PC-9 (cell line): ENCODE data around the gene FUT8. TPM values are rescaled to one million over a fixed set of nuclear protein-coding genes. Genes with fewer than 3 reads are reported as not detected.
A peak's percentile ranks its signal among the peaks of the same experiment; 100 is the strongest.
"Not testable (repeated sequence)": the region's sequence is repeated elsewhere in the genome, so short reads cannot be mapped to it uniquely, and the experiment has no call there.

Experiments
- BruUV-seq: library from RNA; stranded (reverse); fragments of 400-500 nt; replicated peaks from 2 replicates; lab custom pipeline; 2021; lab: Mats Ljungman, UMichigan
- CTCF ChIA-PET: fragments of 300-600 bp; sonication (Branson Sonifier 250); formaldehyde crosslinking; loops from one replicate; lab custom pipeline; 2022; ENCODE audit warnings: antibody characterized with exemption; lab: Charles Lee
- POLR2A ChIA-PET: fragments of 300-600 bp; sonication (Branson Sonifier 250); formaldehyde crosslinking; loops from one replicate; lab custom pipeline; 2022; ENCODE audit warnings: antibody characterized with exemption; ENCODE audit not compliant: unreplicated experiment; lab: Charles Lee
- DNase-seq, 2 experiments: peaks; one replicate each; pipeline versions ENCODE4 v3.0.0 to v3.0.0-alpha.2; 2015 to 2022; ENCODE audit warnings: mixed read lengths in 1 of 2
- H2AFZ ChIP-seq: fragments of 200-600 bp; sonication (generic); 2 replicates; pipeline ENCODE4 v1.8.1; 2017; ENCODE audit warnings: antibody characterized with exemption
- H3F3A ChIP-seq: fragments of 200-600 bp; sonication (generic); 2 replicates; pipeline ENCODE4 v1.8.1; 2017; ENCODE audit warnings: antibody characterized with exemption, mild to moderate bottlenecking, low read depth; ENCODE audit not compliant: insufficient read depth
- H3K27ac ChIP-seq: fragments of 200-600 bp; sonication (generic); 2 replicates; pipeline ENCODE4 v1.6.1; 2016; ENCODE audit warnings: mixed run types
- H3K27me3 ChIP-seq: fragments of 200-600 bp; sonication (generic); 2 replicates; pipeline ENCODE4 v1.6.1; 2016; ENCODE audit warnings: low read depth, mixed run types; ENCODE audit not compliant: insufficient read depth
- H3K36me3 ChIP-seq: fragments of 200-600 bp; sonication (generic); 2 replicates; pipeline ENCODE4 v1.6.1; 2016; ENCODE audit warnings: low read depth, mixed run types
- H3K4me1 ChIP-seq: fragments of 200-600 bp; sonication (generic); replicated peaks from 2 replicates; pipeline ENCODE4 v1.6.1; 2016; ENCODE audit warnings: mixed run types; ENCODE audit not compliant: insufficient read depth
- H3K4me2 ChIP-seq: fragments of 200-600 bp; sonication (generic); 2 replicates; pipeline ENCODE4 v1.6.1; 2017; ENCODE audit warnings: mixed run types
- H3K4me3 ChIP-seq: fragments of 200-600 bp; sonication (generic); 2 replicates; pipeline ENCODE4 v1.6.1; 2016; ENCODE audit warnings: mixed run types
- H3K79me2 ChIP-seq: fragments of 200-600 bp; sonication (generic); 2 replicates; pipeline ENCODE4 v1.6.1; 2017; ENCODE audit warnings: low read depth, mixed run types
- H3K9me2 ChIP-seq: fragments of 200-600 bp; sonication (generic); 2 replicates; pipeline ENCODE4 v1.8.1; 2017; ENCODE audit warnings: mild to moderate bottlenecking; ENCODE audit not compliant: insufficient read depth
- H3K9me3 ChIP-seq: fragments of 200-600 bp; sonication (generic); 2 replicates; pipeline ENCODE4 v1.8.1; 2016; ENCODE audit warnings: low read depth; ENCODE audit not compliant: insufficient read depth
- H4K20me1 ChIP-seq: fragments of 200-600 bp; sonication (generic); 2 replicates; pipeline ENCODE4 v1.8.1; 2017; ENCODE audit not compliant: insufficient read depth
- EZH2 ChIP-seq: fragments of 200-600 bp; sonication (generic); IDR thresholded peaks from 2 replicates; pipeline ENCODE4 v1.8.0; 2017; ENCODE audit warnings: antibody characterized with exemption, low read depth
- intact Hi-C: fragments of 100-400 bp; cut with micrococcal nuclease; formaldehyde crosslinking; loops from one replicate; pipeline ENCODE4 v1.10.0; 2022; ENCODE audit not compliant: unreplicated experiment
- total RNA-seq: library from RNA; stranded (reverse); gene quantifications from 2 replicates; pipeline ENCODE4 v1.2.3, GENCODE V29; 2021
- TF ChIP-seq, protein P1 (sequence below): fragments of 200-600 bp; sonication (generic); conservative IDR thresholded peaks from 2 replicates; pipeline ENCODE4 v1.6.1; 2017; ENCODE audit warnings: mixed run types, antibody characterized with exemption, mild to moderate bottlenecking, moderate library complexity

The FUT8 gene
- total RNA-seq, 1 experiment from 2014 or later = 134 TPM

- Histone ChIP-seq H3K27me3 (no peaks in the 10 kb centered on the region), H3K36me3 (peaks cover 13% of the 10 kb centered on the region; the same call in 1 of the 2 replicates), H4K20me1 (0 out of 2 replicates have a peak, but pooled peaks cover 6% of the 10 kb centered on the region), H3F3A (peaks cover 40% of the 10 kb centered on the region; the same call in 1 of the 2 replicates), H3K9me2 (no peaks in the 10 kb centered on the region), H3K4me3 (no peak overlapping the region), H3K4me1 (no peaks in the 10 kb centered on the region), H2AFZ (no peak overlapping the region), H3K79me2 (peaks cover 23% of the 10 kb centered on the region), H3K4me2 (no peak overlapping the region), H3K27ac (0 out of 2 replicates have a peak overlapping the region, but pooled peaks have one; percentile 14), H3K9me3 (no peaks in the 10 kb centered on the region)
- ChIA-PET POLR2A (no interaction called here), CTCF (no interaction called here)
- no peak for TF ChIP-seq EZH2
- TF ChIP-seq, protein P1, sequence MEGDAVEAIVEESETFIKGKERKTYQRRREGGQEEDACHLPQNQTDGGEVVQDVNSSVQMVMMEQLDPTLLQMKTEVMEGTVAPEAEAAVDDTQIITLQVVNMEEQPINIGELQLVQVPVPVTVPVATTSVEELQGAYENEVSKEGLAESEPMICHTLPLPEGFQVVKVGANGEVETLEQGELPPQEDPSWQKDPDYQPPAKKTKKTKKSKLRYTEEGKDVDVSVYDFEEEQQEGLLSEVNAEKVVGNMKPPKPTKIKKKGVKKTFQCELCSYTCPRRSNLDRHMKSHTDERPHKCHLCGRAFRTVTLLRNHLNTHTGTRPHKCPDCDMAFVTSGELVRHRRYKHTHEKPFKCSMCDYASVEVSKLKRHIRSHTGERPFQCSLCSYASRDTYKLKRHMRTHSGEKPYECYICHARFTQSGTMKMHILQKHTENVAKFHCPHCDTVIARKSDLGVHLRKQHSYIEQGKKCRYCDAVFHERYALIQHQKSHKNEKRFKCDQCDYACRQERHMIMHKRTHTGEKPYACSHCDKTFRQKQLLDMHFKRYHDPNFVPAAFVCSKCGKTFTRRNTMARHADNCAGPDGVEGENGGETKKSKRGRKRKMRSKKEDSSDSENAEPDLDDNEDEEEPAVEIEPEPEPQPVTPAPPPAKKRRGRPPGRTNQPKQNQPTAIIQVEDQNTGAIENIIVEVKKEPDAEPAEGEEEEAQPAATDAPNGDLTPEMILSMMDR = no peak
- no TSS peak for BruUV-seq
- intact Hi-C loops = no loop called here
- DNase-seq = no peak
These were observed 216.1 kb downstream of the FUT8 start for GRCh38 chr14:65628664-65629063.

GRCh38 chr14:65631040-65631439 is 218.5 kb downstream of the FUT8 start:
- Histone ChIP-seq H4K20me1 (0 out of 2 replicates have a peak, but pooled peaks cover 6% of the 10 kb centered on the region), H3K27ac (no peak overlapping the region), H3K36me3 (peaks cover 7% of the 10 kb centered on the region; the same call in 1 of the 2 replicates), H3K9me2 (no peaks in the 10 kb centered on the region), H3K4me2 (no peak overlapping the region), H3K4me1 (no peaks in the 10 kb centered on the region), H3K4me3 (no peak overlapping the region), H3F3A (peaks cover 30% of the 10 kb centered on the region; the same call in 1 of the 2 replicates), H2AFZ (no peak overlapping the region), H3K79me2 (peaks cover 31% of the 10 kb centered on the region), H3K27me3 (no peaks in the 10 kb centered on the region), H3K9me3 (no peaks in the 10 kb centered on the region)
- POLR2A ChIA-PET = no interaction called here
- intact Hi-C loops = no loop called here
- CTCF ChIA-PET = interaction anchor here (0.7 kb wide), 1 partner anchor 22 kb away, joined by 3 read pairs; no protein-coding TSS in a partner anchor
- DNase-seq = no peak
- TF ChIP-seq EZH2 = no peak
- TF ChIP-seq, protein P1 = no peak
- BruUV-seq = no TSS peak

GRCh38 chr14:65632487-65632886 is 220.0 kb downstream of the FUT8 start:
- peaks cover 35% of the 10 kb centered on the region for H3K79me2 ChIP-seq
- no peaks in the 10 kb centered on the region for H3K9me3 ChIP-seq
- no peaks in the 10 kb centered on the region for H3K27me3 ChIP-seq
- H3K36me3 ChIP-seq = peaks cover 7% of the 10 kb centered on the region; the same call in 1 of the 2 replicates
- no peaks in the 10 kb centered on the region for H3K9me2 ChIP-seq
- DNase-seq = no peak
- no peak overlapping the region for H3K4me2 ChIP-seq
- H3K27ac ChIP-seq = no peak overlapping the region
- intact Hi-C loops = no loop called here
- no peak overlapping the region for H2AFZ ChIP-seq
- H3K4me3 ChIP-seq = no peak overlapping the region
- CTCF ChIA-PET = no interaction called here
- H4K20me1 ChIP-seq = 0 out of 2 replicates have a peak, but pooled peaks cover 3% of the 10 kb centered on the region
- TF ChIP-seq EZH2 = no peak
- POLR2A ChIA-PET = no interaction called here
- no peaks in the 10 kb centered on the region for H3K4me1 ChIP-seq
- H3F3A ChIP-seq = peaks cover 26% of the 10 kb centered on the region; the same call in 1 of the 2 replicates
- BruUV-seq = no TSS peak

DNA sequence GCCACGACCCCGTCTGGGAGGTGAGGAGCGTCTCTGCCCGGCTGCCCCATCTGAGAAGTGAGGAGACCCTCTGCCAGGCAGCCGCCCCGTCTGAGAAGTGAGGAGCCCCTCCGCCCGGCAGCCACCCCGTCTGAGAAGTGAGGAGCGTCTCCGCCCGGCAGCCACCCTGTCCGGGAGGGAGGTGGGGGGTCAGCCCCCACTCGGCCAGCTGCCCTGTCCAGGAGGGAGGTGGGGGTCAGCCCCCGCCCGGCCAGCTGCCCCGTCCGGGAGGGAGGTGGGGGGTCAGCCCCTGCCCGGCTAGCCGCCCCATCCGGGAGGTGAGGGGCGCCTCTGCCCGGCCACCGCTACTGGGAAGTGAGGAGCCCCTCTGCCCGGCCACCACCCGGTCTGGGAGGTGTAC is 221.1 kb downstream of the FUT8 start:
- H3K4me3 ChIP-seq, H3K27me3 ChIP-seq, intact Hi-C loops, H3K9me3 ChIP-seq, BruUV-seq, H3K4me1 ChIP-seq, H2AFZ ChIP-seq, POLR2A ChIA-PET, DNase-seq, CTCF ChIA-PET, H4K20me1 ChIP-seq, H3K9me2 ChIP-seq, H3K4me2 ChIP-seq, H3K27ac ChIP-seq: not testable (repeated sequence)
- H3F3A ChIP-seq = peaks cover 26% of the 10 kb centered on the region; the same call in 1 of the 2 replicates
- peaks cover 14% of the 10 kb centered on the region; the same call in 1 of the 2 replicates for H3K36me3 ChIP-seq
- peaks cover 41% of the 10 kb centered on the region for H3K79me2 ChIP-seq
